MM.1S (cell line): ENCODE measurements around the gene PIGM.

Experiments
- EZH2 ChIP-seq: fragments of 300-600 bp; sonication (generic); optimal IDR thresholded peaks from 2 replicates; pipeline ENCODE3; 2017; ENCODE audit warnings: low read depth, mild to moderate bottlenecking, antibody characterized with exemption, low read length, mixed read lengths
- TF ChIP-seq, protein P1 (sequence below): fragments of 300-600 bp; sonication (generic); IDR thresholded peaks from 2 replicates; pipeline ENCODE4 v1.5.1; 2016; ENCODE audit warnings: antibody characterized with exemption, low read length, mixed read lengths

DNA sequence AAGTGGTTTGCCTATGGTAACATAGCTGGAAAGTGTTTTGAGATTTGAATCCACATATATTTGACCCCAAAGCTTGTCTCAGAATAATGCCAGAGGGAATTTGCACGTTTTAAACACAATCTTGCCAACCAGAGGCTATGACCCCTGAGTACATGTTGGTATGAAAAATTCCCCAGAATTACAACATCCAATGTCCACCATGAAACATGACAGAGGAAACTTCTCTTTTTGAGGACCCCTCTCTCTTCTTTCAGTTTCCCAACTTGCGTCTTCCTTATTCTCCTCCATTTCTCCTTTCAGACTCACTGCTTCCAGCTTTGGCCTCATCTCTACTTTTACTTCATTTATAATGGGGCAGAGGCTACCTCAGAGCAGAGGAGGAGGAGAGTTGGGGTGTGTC is 44.0 kb upstream of the PIGM start:
- TF ChIP-seq, protein P1, sequence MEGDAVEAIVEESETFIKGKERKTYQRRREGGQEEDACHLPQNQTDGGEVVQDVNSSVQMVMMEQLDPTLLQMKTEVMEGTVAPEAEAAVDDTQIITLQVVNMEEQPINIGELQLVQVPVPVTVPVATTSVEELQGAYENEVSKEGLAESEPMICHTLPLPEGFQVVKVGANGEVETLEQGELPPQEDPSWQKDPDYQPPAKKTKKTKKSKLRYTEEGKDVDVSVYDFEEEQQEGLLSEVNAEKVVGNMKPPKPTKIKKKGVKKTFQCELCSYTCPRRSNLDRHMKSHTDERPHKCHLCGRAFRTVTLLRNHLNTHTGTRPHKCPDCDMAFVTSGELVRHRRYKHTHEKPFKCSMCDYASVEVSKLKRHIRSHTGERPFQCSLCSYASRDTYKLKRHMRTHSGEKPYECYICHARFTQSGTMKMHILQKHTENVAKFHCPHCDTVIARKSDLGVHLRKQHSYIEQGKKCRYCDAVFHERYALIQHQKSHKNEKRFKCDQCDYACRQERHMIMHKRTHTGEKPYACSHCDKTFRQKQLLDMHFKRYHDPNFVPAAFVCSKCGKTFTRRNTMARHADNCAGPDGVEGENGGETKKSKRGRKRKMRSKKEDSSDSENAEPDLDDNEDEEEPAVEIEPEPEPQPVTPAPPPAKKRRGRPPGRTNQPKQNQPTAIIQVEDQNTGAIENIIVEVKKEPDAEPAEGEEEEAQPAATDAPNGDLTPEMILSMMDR = no peak
- no peak for TF ChIP-seq EZH2
